HEK293 (cell line): ENCODE measurements around the gene LRP1B.

ENCODE experiments used
- CTCF ChIA-PET: fragments of 350-600 bp; formaldehyde crosslinking; extraction: SDS; loops from one replicate; lab custom pipeline; 2021; ENCODE audit warnings: antibody characterized with exemption; lab: Yijun Ruan, JAX
- POLR2A ChIA-PET: fragments of 300-600 bp; formaldehyde crosslinking; extraction: SDS; loops from one replicate; lab custom pipeline; 2020; ENCODE audit warnings: antibody characterized with exemption, inconsistent platforms; lab: Yijun Ruan, JAX
- H3K27ac ChIP-seq: fragments of 200-500 bp; sonication (Bioruptor generic); 2 replicates; pipeline ENCODE4 v1.5.1; 2014; ENCODE audit warnings: low read depth, low read length, control low read depth, inconsistent platforms; ENCODE audit errors: extremely low read depth
- H3K36me3 ChIP-seq, 2 experiments: fragments of 200-500 bp in 1 of 2; sonication (Bioruptor generic) in 1 of 2; 1 replicate in 1 of 2; 2 replicates in 1 of 2; pipeline ENCODE4 v1.5.1; 2014 to 2017; ENCODE audit warnings: inconsistent platforms in 2 of 2, low read length in 2 of 2; ENCODE audit not compliant: control insufficient read depth in 2 of 2, insufficient read depth in 1 of 2
- H3K4me1 ChIP-seq: fragments of 200-500 bp; sonication (Bioruptor generic); 2 replicates; pipeline ENCODE4 v1.5.1; 2014; ENCODE audit warnings: mild to moderate bottlenecking, low read length, inconsistent platforms; ENCODE audit not compliant: control insufficient read depth, insufficient read depth
- H3K4me3 ChIP-seq: 2 replicates; pipeline ENCODE4 v1.5.1; 2011; ENCODE audit warnings: low read depth, mild to moderate bottlenecking, control low read depth, low read length, moderate library complexity
- H3K9me3 ChIP-seq: fragments of 200-500 bp; sonication (Bioruptor generic); 2 replicates; pipeline ENCODE4 v1.5.1; 2014; ENCODE audit warnings: low read depth, low read length, inconsistent platforms; ENCODE audit not compliant: control insufficient read depth, insufficient read depth
- EGR2 ChIP-seq: fragments of 450-650 bp; formaldehyde crosslinking; IDR thresholded peaks from 2 replicates; pipeline ENCODE4 v1.5.1; 2016; ENCODE audit warnings: low read depth, missing biosample characterization, missing genetic modification characterization
- FEZF1 ChIP-seq: fragments of 450-650 bp; formaldehyde crosslinking; IDR thresholded peaks from 2 replicates; pipeline ENCODE4 v1.5.1; 2016; ENCODE audit warnings: missing biosample characterization, missing genetic modification characterization
- HOXD13 ChIP-seq: sonication (generic); formaldehyde crosslinking; IDR thresholded peaks from 2 replicates; pipeline ENCODE4 v1.8.0; 2022; ENCODE audit warnings: missing genetic modification reagents, borderline replicate concordance
- SP7 ChIP-seq: fragments of 450-650 bp; formaldehyde crosslinking; IDR thresholded peaks from 2 replicates; pipeline ENCODE4 v1.5.1; 2016; ENCODE audit warnings: missing biosample characterization, missing genetic modification characterization
- ZNF19 ChIP-seq: fragments of 450-650 bp; formaldehyde crosslinking; IDR thresholded peaks from 2 replicates; pipeline ENCODE4; 2016; ENCODE audit warnings: missing biosample characterization, missing genetic modification characterization, low read depth
- ZNF221 ChIP-seq: fragments of 450-650 bp; formaldehyde crosslinking; IDR thresholded peaks from 2 replicates; pipeline ENCODE4 v1.5.1; 2017; ENCODE audit warnings: missing biosample characterization, missing genetic modification characterization, borderline replicate concordance
- ZNF223 ChIP-seq: fragments of 450-650 bp; formaldehyde crosslinking; IDR thresholded peaks from 2 replicates; pipeline ENCODE4 v1.5.1; 2016; ENCODE audit warnings: missing biosample characterization, missing genetic modification characterization
- ZNF274 ChIP-seq, 2 experiments: fragments of 200-500 bp in 1 of 2; fragments of 450-650 bp in 1 of 2; sonication (Bioruptor generic) in 1 of 2; formaldehyde crosslinking in 1 of 2; IDR thresholded peaks; 2 replicates each; pipeline versions ENCODE4 v1.5.1 to v1.6.1; 2014 to 2016; ENCODE audit warnings: borderline replicate concordance in 1 of 2, inconsistent platforms in 1 of 2, low read length in 1 of 2, missing biosample characterization in 1 of 2, missing genetic modification characterization in 1 of 2
- ZNF544 ChIP-seq: fragments of 450-650 bp; formaldehyde crosslinking; IDR thresholded peaks from 2 replicates; pipeline ENCODE4 v1.5.0; 2017; ENCODE audit warnings: missing biosample characterization, missing genetic modification characterization
- ZNF548 ChIP-seq: fragments of 450-650 bp; formaldehyde crosslinking; IDR thresholded peaks from 2 replicates; pipeline ENCODE4 v1.5.1; 2016; ENCODE audit warnings: missing biosample characterization, missing genetic modification characterization
- ZNF560 ChIP-seq: fragments of 450-650 bp; formaldehyde crosslinking; IDR thresholded peaks from 2 replicates; pipeline ENCODE4 v1.5.1; 2017; ENCODE audit warnings: missing biosample characterization, missing genetic modification characterization, borderline replicate concordance
- ZNF654 ChIP-seq: fragments of 450-650 bp; formaldehyde crosslinking; IDR thresholded peaks from 2 replicates; pipeline ENCODE4 v1.5.1; 2016; ENCODE audit warnings: low read depth, missing biosample characterization, missing genetic modification characterization
- ZNF792 ChIP-seq: fragments of 450-650 bp; formaldehyde crosslinking; IDR thresholded peaks from 2 replicates; pipeline ENCODE4 v1.5.1; 2016; ENCODE audit warnings: missing biosample characterization, missing genetic modification characterization
- ZXDB ChIP-seq: fragments of 450-650 bp; formaldehyde crosslinking; IDR thresholded peaks from 2 replicates; pipeline ENCODE4 v1.5.1; 2016; ENCODE audit warnings: missing biosample characterization, missing genetic modification characterization
- TF ChIP-seq, protein P1 (sequence below): fragments of 450-650 bp; formaldehyde crosslinking; IDR thresholded peaks from 2 replicates; pipeline ENCODE4 v1.5.1; 2016; ENCODE audit warnings: missing biosample characterization, missing genetic modification characterization
- TF ChIP-seq, protein P2 (sequence below): fragments of 450-650 bp; formaldehyde crosslinking; IDR thresholded peaks from 2 replicates; pipeline ENCODE4 v1.5.1; 2016; ENCODE audit warnings: missing biosample characterization, missing genetic modification characterization
- TF ChIP-seq, protein P3 (sequence below): fragments of 450-650 bp; formaldehyde crosslinking; IDR thresholded peaks from 2 replicates; pipeline ENCODE4 v1.5.1; 2016; ENCODE audit warnings: missing biosample characterization, missing genetic modification characterization, borderline replicate concordance
- TF ChIP-seq, protein P4 (sequence below): fragments of 450-650 bp; formaldehyde crosslinking; IDR thresholded peaks from 2 replicates; pipeline ENCODE4 v1.5.1; 2016; ENCODE audit warnings: missing biosample characterization, missing genetic modification characterization

Gene LRP1B

DNA sequence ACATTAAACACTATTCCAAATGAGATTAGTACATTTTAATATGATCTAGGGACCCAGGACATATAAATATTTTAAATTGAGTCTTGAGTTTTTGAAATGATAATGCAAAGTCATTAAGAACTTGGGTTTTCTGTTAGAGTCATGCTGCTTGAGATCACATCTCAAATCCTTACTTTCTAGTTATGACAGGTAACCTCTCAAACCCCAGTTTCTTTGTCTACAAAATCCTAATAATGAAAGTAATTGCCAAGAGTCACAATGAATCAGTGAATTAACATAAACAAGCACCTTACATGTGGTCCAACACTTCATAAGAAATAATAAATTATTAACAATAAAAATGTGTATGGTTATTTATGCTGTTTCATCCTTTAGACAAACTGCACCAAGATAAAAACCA lies 607.6 kb downstream of the LRP1B start:
- CTCF ChIA-PET, result no interaction called here
- no peaks in the 10 kb centered on the region for H3K4me1 ChIP-seq

DNA sequence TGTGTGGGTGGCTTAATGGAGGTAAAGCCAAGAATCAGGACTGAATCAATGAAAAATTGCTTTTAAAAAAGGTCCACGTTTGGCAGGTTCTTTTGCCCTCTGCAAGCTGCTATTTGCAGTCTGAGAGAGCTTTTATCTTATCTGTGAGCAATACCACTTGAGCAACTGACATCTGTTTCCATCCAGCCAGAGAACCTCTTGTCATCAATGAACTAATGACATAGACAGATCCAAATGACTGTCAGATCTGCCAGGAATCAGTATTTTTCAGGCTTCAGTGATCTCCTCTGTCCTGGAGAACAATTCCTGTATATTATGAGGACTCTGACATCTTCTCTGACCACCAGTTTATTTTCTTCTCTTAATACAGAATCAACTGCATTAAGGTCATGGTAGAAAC lies 608.1 kb downstream of the LRP1B start:
- Histone ChIP-seq H3K4me1 (no peaks in the 10 kb centered on the region), H3K36me3 (no peaks in the 10 kb centered on the region), H3K9me3 (no peaks in the 10 kb centered on the region), H3K4me3 (no peak overlapping the region), H3K27ac (no peak overlapping the region)
- no peak for TF ChIP-seq ZNF223
- TF ChIP-seq HOXD13 (CRISPR knock-in tag), result no peak
- TF ChIP-seq ZNF544 (tag by site-specific recombination), result no peak
- TF ChIP-seq, protein P1, sequence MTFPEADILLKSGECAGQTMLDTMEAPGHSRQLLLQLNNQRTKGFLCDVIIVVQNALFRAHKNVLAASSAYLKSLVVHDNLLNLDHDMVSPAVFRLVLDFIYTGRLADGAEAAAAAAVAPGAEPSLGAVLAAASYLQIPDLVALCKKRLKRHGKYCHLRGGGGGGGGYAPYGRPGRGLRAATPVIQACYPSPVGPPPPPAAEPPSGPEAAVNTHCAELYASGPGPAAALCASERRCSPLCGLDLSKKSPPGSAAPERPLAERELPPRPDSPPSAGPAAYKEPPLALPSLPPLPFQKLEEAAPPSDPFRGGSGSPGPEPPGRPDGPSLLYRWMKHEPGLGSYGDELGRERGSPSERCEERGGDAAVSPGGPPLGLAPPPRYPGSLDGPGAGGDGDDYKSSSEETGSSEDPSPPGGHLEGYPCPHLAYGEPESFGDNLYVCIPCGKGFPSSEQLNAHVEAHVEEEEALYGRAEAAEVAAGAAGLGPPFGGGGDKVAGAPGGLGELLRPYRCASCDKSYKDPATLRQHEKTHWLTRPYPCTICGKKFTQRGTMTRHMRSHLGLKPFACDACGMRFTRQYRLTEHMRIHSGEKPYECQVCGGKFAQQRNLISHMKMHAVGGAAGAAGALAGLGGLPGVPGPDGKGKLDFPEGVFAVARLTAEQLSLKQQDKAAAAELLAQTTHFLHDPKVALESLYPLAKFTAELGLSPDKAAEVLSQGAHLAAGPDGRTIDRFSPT, result no peak
- no peak for TF ChIP-seq ZNF654 (tag by site-specific recombination)
- TF ChIP-seq ZNF19 (tag by site-specific recombination), result no peak
- TF ChIP-seq ZXDB (tag by site-specific recombination), result no peak
- no peak for TF ChIP-seq ZNF274 (IDR thresholded peaks at IDR 0.05; ENCODE audit: low read length)
- no peak for TF ChIP-seq ZNF274 (tag by site-specific recombination; IDR thresholded peaks at IDR 0.05; ENCODE audit: borderline replicate concordance)
- TF ChIP-seq ZNF548, result no peak
- POLR2A ChIA-PET, result no interaction called here
- CTCF ChIA-PET, result no interaction called here

More for the DNA sequence above, 607.6 kb downstream of the LRP1B start:
- H3K36me3 ChIP-seq, result no peaks in the 10 kb centered on the region
- no peaks in the 10 kb centered on the region for H3K9me3 ChIP-seq
- TF ChIP-seq ZNF544 (tag by site-specific recombination) (no peak), ZNF221 (tag by site-specific recombination) (no peak), ZNF560 (tag by site-specific recombination) (no peak), FEZF1 (tag by site-specific recombination) (no peak), SP7 (tag by site-specific recombination) (no peak), ZXDB (tag by site-specific recombination) (no peak), EGR2 (tag by site-specific recombination) (no peak), ZNF792 (tag by site-specific recombination) (no peak)
- TF ChIP-seq, protein P2, sequence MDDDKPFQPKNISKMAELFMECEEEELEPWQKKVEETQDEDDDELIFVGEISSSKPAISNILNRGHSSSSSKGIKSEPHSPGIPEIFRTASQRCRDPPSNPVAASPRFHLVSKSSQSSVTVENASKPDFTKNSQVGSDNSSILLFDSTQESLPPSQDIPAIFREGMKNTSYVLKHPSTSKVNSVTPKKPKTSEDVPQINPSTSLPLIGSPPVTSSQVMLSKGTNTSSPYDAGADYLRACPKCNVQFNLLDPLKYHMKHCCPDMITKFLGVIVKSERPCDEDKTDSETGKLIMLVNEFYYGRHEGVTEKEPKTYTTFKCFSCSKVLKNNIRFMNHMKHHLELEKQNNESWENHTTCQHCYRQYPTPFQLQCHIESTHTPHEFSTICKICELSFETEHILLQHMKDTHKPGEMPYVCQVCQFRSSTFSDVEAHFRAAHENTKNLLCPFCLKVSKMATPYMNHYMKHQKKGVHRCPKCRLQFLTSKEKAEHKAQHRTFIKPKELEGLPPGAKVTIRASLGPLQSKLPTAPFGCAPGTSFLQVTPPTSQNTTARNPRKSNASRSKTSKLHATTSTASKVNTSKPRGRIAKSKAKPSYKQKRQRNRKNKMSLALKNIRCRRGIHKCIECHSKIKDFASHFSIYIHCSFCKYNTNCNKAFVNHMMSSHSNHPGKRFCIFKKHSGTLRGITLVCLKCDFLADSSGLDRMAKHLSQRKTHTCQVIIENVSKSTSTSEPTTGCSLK, result no peak
- TF ChIP-seq, protein P3, sequence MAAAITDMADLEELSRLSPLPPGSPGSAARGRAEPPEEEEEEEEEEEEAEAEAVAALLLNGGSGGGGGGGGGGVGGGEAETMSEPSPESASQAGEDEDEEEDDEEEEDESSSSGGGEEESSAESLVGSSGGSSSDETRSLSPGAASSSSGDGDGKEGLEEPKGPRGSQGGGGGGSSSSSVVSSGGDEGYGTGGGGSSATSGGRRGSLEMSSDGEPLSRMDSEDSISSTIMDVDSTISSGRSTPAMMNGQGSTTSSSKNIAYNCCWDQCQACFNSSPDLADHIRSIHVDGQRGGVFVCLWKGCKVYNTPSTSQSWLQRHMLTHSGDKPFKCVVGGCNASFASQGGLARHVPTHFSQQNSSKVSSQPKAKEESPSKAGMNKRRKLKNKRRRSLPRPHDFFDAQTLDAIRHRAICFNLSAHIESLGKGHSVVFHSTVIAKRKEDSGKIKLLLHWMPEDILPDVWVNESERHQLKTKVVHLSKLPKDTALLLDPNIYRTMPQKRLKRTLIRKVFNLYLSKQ, result no peak
- TF ChIP-seq, protein P4, sequence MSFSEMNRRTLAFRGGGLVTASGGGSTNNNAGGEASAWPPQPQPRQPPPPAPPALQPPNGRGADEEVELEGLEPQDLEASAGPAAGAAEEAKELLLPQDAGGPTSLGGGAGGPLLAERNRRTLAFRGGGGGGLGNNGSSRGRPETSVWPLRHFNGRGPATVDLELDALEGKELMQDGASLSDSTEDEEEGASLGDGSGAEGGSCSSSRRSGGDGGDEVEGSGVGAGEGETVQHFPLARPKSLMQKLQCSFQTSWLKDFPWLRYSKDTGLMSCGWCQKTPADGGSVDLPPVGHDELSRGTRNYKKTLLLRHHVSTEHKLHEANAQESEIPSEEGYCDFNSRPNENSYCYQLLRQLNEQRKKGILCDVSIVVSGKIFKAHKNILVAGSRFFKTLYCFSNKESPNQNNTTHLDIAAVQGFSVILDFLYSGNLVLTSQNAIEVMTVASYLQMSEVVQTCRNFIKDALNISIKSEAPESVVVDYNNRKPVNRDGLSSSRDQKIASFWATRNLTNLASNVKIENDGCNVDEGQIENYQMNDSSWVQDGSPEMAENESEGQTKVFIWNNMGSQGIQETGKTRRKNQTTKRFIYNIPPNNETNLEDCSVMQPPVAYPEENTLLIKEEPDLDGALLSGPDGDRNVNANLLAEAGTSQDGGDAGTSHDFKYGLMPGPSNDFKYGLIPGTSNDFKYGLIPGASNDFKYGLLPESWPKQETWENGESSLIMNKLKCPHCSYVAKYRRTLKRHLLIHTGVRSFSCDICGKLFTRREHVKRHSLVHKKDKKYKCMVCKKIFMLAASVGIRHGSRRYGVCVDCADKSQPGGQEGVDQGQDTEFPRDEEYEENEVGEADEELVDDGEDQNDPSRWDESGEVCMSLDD, result no peak
- POLR2A ChIA-PET, result no interaction called here
- H3K27ac ChIP-seq, result no peak overlapping the region
- no peak overlapping the region for H3K4me3 ChIP-seq
